Pons (tissue), 1 donor: ENCODE data around the gene KCNG2.

Experiments
- DNase-seq: peaks from one replicate; pipeline ENCODE4 v3.0.0-alpha.2; 2016; ENCODE audit warnings: low spot score

The KCNG2 gene

DNA sequence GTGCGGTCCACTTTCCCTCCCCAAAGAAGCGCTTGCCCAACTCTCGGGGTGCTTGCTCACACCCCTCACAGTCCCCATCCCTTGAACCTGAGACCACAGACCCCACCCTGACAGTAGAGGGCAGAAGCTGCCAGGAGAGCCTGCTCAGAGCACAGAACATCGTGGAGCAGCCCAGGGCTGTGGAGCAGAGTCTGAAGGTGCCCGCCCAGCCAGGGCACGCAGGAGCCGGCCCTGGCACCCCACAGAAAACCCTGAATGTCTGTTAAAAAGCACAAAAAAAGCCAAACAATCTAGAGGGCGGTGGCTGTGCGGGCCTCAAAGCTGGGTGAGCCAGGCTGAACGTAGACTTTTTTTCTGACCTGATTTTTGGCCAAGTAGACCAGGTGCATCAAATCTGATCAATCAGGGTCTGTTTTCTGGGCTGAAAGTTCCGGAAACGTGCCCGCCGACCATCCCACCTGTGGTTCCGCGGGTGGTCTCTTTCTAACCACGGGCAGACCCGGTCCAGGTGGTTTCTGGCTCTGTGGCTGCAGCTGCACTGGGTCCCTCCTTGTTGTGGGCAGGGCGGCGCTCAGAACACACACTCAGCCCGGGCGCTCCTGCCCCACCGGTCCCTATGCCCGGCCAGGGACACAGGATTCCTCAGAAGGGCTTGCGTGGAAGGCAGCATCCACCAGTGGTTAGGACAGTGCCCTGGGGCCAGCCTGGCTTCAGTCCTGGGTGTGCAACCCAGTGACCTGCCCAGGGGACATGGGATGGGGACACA is 87.4 kb downstream of the KCNG2 start:
- no peak for DNase-seq

DNA sequence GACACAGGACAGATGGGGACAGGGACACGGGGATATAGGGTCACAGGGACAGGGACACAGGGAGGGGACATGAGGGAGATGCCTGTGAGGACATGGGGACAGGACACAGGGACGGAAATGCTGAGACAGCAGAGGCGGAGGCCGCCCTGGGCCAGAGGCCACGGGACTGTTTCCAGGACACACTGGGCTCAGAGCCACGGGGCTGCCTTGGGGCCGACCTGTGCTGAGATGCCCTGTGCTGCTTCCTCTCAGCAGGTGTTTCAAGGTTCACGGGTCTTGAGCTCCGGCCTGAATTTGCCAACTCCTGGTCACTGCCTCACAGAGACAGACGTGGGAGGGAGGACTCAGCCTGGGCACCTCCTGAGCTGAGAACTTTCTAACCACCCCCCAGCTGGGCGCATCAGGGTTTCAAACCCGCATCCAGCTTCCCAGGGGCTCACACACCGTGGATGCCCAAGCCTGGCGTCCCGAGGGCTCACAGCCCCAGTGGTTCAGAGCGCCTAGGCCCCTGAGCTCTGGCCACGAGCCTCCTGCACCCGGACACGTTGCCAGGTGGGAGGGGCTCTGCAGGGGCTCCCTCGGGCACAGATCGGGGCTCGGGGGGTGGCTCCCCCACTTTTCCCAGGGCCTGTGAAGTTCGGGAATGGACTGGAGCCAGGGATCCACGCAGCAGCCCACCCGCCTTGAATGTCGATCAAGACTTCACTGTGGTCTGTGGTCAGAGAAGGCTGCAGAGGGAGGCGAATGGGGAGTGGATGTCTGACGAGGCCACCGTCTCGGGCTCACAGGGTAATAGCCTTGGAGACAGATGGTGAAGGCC is 89.7 kb downstream of the KCNG2 start:
- DNase-seq = no peak

DNA sequence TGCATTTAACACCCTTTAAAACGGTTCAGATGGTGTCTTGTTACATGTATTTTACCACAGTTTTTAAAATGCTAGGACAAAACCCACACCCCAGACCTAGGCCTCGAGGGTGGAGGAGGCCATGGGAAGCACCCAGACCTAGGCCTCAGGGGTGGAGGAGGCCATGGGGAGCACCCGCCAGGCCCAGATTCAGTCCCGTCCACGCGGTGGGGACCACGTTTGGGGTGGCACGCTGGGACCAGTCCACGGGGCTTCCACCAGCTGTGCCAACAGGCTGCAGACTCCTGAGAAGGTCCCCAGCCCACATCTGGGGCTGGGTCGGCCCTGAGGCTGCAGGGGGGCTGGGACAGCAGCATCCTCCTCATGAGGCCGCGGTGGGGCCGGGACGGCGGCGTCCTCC is 90.3 kb downstream of the KCNG2 start:
- no peak for DNase-seq

DNA sequence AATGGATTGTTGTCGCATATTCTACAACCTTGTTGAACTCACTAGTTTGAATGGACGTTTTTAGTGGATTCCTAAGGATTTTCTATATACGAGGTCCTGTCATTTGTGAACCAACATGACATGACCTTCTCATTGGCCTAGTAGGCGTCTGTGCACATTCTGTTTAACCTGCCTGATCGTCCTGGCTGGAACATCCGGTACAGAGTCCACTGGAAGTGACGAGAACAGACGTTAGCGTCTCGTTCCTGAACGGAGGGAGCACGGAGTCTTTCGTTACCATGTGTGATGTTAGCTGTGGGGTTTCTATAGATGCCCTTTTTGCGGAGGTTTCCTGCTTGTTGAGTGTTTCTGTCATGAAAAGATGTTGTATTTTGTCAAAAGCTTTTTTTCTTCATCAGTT is 91.8 kb downstream of the KCNG2 start:
- DNase-seq = no peak

DNA sequence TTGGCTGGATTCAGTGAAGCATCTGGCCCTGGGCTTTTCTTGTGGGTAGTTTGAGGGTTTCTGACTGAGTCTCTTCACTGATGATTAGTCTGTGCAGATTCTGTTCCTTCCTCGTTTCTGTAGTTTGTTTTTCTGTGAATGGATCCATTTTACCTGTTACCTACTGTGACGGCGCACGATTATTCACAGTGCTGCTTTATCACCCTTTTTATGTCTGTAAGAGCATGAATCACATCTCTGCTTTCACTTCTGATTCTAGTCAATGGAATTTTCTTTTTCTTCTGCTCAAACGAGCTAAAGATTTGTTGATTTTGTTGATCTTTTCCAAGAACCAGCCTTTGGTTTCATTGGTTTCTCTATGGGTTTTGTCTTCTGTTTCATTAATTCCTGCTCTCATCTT is 92.9 kb downstream of the KCNG2 start:
- DNase-seq = no peak

DNA sequence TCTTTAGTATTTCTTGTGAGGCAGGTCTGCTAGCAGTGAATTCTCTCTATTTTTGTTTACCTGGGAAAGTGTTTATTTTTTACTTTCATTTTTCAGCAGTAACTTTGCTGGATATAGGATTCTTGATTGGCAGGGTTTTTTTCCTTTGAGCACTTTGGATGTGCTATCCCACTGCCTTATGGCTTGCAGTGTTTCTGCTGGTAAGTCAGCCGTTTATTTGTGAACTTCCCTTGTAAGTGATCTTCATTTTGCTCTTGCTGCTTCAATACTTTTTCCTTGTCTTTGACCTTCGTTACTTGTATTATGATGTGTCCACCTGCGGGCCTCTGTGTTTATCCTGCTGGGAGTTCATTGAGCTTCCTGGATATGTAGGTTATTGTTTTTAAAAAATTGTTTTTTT is 99.0 kb downstream of the KCNG2 start:
- DNase-seq = no peak

DNA sequence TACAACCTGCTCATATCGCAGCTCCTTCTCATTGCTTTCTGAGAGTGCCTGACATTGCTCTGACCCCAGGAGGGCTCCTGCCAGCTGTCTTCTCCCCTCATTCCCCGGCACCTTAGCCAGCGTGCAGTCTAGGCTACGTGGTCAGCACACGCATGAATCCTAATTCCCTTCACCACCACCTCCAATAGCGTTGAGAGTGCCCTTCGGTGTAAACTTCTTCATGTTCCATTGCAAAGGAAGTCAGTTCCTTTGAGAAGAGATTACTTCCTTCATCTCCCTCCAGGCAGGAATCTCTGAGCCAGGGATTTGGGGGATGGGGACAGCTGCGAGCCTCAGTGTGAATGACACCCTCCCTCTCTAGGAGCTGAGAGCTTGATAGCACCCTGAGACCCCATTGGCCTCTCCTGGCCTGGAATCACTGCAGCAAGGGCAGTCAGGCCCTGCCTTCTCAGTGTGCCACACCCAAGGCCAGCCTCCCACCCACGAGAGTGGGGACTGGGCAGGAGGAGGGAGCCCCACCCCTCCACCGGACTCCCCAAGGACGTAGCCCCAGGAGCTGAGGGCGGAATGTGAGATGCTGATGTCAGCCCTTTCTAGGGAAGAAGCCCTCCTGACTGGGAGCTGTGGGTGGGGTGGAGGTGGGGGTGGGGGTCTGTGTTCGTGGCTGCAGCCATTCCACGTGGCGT is 100.3 kb downstream of the KCNG2 start:
- DNase-seq = no peak

DNA sequence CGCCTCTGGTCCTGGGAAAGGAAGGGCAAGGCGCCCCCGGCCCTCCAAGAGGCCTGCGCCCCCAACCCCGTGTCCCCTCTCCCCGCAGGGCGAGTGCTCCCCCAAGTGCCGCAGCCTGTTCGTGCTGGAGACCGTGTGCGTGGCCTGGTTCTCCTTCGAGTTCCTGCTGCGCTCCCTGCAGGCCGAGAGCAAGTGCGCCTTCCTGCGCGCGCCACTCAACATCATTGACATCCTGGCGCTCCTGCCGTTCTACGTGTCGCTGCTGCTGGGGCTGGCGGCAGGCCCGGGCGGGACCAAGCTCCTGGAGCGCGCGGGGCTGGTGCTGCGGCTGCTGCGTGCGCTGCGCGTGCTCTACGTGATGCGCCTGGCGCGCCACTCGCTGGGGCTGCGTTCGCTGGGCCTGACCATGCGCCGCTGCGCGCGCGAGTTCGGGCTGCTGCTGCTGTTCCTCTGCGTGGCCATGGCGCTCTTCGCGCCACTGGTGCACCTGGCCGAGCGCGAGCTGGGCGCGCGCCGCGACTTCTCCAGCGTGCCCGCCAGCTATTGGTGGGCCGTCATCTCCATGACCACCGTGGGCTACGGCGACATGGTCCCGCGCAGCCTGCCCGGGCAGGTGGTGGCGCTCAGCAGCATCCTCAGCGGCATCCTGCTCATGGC is 101.3 kb downstream of the KCNG2 start:
- DNase-seq = no peak

DNA sequence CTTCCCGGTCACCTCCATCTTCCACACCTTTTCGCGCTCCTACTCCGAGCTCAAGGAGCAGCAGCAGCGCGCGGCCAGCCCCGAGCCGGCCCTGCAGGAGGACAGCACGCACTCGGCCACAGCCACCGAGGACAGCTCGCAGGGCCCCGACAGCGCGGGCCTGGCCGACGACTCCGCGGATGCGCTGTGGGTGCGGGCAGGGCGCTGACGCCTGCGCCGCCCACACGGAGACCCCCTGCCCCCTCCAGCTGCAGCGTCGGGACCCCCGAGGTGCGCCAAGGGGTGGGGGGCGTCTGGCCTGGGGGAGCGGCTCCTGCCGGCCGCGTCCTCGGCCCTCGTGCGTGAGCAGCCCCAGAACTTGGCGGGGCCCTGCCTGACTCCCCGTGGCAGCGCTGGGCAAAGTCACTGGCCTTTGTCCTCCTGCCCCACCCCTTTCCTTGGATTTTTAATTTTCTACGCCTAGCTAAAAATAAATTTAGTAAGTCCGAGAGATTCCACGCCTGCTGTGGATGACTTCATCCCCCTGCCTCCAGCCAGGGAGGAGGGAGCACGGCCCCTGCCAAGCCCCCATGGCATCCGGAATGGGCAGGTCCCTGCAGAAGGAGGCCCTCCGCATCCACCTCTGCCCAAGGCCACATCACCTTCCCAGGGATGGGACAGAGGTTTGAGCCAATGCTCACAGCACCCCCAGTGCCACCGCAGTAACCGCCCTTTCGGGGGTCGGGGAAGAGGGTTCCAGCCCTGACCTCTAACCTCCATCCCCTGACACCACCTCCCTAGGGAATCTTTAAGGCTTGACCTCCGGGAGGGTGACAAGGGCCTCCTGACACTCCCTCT is 102.1 kb downstream of the KCNG2 start:
- DNase-seq = no peak

DNA sequence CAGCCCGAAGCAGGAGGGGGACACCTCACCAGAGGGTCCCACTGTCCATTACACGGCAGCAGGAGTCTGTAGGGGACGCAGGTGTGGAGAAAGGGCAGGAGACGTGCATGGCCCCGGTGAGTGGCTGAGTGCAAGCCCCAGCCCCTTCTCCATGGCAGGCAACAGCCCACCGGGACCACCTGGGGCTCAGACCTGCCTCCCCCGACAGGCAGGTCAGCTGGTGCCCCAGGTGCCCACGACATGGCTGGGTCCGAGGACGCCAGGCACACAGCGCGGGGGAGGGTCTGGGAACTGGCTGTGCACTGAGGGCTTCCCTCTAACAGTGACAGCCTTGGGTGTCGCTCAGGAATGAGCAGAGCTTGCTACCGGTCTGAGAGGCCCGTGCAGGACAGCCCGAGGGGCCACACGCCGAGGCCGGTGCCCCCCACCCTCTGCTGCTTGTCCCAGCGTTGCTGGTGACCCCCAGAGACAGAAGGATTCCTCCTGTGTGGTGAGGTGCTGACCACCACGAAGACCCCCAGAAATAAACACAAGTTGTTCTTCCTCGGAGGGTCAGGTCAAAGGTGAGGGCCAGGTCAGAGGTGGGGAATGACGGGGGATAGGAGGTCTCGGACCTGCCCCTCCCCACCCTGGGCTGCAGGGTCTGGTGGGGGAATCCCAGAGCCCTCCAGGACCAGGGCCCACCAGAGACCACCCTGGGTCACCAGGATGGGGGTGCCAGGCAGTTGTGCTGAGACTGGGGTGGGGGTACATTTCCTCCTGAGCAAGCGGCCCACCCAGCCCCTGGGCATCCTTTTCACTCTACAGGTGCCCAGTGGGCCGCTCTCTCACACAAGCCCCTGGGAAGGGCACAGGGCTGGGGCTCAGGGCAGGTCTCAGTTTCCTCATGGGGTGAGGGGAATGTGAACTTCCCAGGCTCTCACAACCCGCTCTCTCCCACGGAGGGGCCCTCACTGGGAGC is 103.2 kb downstream of the KCNG2 start:
- DNase-seq = no peak

DNA sequence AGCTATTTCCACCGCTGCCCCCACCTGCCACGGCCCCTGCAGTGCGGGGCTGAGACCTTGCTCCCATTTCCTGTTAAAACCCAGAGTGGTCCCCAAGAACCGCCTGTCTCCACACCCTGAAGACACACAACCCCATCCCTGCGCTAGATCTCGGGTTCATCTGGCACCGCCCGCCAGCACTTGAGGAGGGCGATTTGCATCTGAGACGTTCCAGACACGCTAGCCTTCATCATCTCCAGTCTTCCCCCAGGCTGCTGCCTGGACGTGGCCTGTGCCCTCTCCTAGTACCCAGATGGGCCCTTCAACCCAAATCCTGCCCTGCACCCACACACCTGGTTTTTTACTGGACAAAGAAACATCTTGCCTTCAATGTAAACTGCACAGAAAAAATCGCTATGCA is 103.9 kb downstream of the KCNG2 start:
- DNase-seq = no peak

DNA sequence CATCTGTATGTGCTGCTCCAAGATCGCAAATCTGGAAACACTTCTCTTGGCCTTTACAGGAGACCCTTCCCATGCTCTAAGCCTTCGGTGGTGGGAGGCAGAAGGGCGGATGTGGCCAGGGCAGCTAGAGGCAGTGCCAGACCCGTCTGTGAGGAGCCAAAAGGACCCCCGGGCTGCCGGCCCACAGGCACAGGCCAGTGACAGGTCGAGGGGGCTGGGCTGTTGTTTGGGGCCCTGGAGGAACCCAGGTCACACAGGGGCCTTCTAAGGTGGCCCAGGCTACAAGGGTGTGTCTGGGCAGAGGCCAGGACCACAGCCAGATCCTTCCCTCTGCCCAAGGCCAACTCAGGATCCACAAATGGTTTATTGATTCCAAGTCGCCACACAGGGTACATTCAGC is 104.3 kb downstream of the KCNG2 start:
- DNase-seq = no peak

DNA sequence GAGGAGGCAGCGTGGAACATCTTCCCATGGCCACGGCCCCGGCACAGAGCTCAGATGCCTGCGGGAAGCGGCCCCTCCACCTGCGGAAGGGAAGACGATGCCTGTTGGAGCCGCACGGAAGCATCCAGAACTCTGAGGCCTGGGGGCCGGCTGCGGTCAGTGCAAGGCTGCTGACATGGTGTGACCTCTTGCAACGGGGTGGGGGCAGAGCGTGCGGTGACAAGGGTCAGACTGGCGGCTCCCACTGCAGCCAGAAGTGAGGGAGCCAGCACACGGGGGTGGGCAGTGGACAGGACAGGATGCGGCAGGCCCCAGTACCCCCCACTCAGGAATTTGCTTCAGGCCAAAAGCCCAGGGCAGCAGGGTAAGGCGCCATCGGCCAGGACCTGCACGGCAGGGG is 104.9 kb downstream of the KCNG2 start:
- DNase-seq = no peak

DNA sequence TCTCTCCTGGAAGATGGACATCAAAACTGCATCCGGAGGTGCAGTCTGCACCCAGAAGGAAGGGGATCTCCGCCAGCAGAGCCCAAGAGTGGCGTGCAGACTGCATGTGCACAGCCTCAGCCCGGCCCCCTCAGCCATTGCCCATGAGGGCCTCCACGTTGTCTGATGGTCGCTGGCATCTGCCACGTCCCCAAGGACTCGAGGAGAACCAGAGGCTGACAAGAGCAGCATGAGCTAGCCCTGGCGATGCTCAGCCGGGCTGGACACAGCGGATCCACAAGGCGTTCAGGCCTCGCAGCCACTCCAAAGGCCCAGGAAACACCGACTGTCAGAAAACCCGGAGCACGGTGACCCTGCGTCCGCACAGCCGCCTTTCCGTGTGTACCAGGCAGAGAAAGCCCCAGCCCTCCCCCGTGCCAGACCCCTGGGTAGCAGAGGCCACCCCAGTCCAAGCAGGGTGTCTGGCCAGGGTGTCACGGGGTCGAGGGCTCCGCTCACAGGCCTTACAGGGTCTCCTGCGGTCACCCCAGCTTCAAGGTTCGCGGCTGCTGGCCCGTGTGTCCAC is 105.4 kb downstream of the KCNG2 start:
- DNase-seq = no peak

DNA sequence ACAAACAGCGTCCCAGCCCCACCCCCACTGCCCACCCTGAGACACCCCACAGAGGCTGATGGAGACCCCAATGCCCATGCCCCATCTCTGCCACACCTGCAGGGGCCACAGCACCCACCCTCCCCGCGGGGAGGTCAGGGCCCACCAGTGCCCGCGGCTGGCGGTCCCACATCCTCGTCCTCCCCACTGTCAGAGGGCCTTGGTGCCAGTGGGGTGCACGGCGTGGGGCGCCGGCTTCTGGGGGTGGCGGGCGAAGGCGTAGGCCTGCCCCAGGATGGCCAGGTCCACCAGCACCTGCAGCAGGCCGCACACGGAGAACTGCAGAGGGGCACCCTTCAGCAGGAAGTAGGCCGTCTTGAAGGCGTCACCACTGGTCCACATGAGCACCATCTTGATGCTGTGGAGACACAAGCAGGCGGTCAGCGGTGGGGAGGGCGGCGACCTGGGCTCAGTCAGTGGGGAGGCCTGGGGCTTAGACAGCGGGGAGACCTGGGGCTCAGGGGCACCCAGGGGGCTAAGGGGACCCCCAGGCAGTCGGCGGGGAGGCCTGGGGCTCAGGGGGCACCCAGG is 106.1 kb downstream of the KCNG2 start:
- no peak for DNase-seq

DNA sequence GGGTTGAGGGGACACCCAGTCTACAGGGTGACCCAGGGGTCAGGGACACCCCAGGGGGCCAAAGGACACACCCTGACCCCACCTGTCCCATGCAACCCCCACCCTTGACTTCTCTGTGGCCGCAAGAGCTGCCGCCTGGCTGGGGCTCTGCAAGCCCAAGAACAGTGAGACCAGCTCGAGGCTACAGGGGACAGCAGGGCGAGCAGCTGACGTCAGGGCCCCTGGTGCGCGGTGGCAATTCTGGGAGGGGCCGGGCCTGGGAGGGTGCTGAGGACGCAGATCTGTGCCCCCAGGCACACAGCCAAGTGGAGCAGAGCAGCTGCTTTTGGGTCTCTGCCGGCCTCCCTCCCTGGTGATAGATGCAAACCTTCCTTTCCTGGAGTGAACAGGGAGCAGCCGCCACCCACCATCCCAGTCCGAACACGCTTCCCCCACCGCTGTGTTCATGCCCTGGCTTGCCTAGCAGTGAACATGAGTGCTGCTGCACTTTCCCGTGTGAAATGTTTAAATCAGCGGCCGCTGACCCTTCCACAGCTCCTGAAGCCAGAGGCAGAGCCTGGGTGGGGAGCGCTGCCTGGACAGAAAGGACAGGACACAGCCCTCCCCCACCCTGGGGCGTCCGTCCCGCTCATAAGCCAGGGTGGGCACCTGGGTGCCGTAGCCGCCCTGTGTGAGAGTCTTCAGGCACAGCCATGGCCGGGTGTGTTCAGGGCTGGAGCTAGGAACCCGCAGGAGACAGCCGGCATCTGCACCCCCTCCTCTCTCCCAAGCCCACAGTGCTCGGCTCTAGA is 106.8 kb downstream of the KCNG2 start:
- no peak for DNase-seq

DNA sequence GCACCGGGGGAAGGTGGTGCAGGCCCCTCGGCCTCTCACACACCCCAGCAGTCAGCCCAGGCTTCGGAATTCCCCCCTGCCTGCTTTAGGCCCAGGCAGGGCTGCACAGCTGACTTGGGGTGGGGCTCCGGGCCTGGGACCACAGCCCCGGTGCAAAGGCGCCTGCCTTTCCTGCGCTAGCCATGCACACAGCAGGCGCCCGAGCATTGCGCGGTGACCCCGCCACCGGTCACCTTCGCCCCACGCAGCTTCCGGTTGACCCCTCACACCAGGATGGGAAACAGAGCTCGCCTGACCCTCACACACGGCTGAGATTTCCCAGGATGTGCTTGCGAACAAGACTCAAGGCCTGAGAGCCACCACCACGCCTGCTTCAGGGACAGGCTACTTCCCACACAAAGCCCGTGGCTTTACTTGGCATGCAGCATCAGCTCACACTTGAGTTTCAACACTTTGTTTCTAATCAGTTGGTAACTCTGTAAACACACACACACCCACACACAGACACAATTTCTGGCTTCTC is 107.7 kb downstream of the KCNG2 start:
- no peak for DNase-seq

DNA sequence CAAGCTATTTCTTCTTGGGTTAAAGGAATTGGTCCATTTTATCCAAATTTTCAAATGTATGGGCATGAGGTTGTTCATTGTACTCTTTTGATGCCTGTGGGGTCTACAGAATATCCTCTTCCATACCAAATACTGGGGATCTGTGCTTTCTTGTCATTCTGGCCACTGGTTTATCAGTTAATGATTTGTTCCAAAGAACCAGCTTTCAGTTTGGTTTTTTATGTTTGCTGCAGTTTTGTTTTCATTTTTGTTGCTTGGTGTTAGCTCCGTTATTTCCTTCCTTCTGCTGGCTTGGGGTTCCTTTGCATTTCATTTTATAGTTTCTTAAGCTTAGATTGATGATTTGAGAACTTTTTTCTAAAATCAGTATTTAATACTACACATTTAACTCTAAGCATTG is 108.3 kb downstream of the KCNG2 start:
- no peak for DNase-seq

DNA sequence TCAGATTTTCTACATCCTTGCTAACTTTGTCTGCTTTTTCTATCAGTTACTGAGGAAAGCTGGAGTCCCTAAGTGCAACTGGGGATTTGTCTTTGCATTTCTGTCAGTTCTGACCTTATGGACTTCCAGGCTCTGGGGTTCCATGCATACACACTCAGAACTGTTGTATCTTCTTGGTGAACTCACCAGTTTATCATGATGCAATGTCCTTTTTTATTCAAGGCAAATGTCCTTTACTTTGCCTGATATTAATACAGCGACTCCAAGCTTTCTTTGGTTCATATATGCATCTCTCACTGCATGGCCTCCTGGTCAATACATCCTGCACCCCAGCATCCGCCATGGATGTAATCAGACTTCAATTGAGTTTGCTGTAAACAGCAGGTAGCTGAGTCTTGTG is 109.0 kb downstream of the KCNG2 start:
- DNase-seq = no peak
